ENCODE measurements around the gene CCDC28B. TPM values are rescaled to one million over a fixed set of nuclear protein-coding genes. Genes with fewer than 3 reads are reported as not detected.

Gene CCDC28B
- total RNA-seq, 4 donors from 2014 or later = 0.72 to 3.5 (median 2.0) TPM

- Histone ChIP-seq H3K9me3 (no peaks in the 10 kb centered on the region), H3K4me3 (no peak overlapping the region), H3K27ac (no peak overlapping the region), H3K27me3 (no peaks in the 10 kb centered on the region), H3K36me3 (peaks cover 79% of the 10 kb centered on the region), H3K4me1 (peaks cover 15% of the 10 kb centered on the region)
- no peak for TF ChIP-seq POLR2AphosphoS5 (IDR thresholded peaks at IDR 0.05)
- no peak for TF ChIP-seq EP300 (IDR thresholded peaks at IDR 0.05)
- no peak for TF ChIP-seq POLR2A (IDR thresholded peaks at IDR 0.05)
- TF ChIP-seq, protein P1, sequence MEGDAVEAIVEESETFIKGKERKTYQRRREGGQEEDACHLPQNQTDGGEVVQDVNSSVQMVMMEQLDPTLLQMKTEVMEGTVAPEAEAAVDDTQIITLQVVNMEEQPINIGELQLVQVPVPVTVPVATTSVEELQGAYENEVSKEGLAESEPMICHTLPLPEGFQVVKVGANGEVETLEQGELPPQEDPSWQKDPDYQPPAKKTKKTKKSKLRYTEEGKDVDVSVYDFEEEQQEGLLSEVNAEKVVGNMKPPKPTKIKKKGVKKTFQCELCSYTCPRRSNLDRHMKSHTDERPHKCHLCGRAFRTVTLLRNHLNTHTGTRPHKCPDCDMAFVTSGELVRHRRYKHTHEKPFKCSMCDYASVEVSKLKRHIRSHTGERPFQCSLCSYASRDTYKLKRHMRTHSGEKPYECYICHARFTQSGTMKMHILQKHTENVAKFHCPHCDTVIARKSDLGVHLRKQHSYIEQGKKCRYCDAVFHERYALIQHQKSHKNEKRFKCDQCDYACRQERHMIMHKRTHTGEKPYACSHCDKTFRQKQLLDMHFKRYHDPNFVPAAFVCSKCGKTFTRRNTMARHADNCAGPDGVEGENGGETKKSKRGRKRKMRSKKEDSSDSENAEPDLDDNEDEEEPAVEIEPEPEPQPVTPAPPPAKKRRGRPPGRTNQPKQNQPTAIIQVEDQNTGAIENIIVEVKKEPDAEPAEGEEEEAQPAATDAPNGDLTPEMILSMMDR (IDR thresholded peaks at IDR 0.05) = no peak
- no peak for DNase-seq (ENCODE audit: low spot score in 2 of 2)
- 91% methylated on average over 6 of the region's 6 CpGs for WGBS
Observed at GRCh38 chr1:32194984-32195383, 5.4 kb upstream of the CCDC28B start.

GRCh38 chr1:32195531-32195930 lies 4.9 kb upstream of the CCDC28B start:
- TF ChIP-seq EP300 (IDR thresholded peaks at IDR 0.05) (no peak), POLR2A (IDR thresholded peaks at IDR 0.05) (no peak), POLR2AphosphoS5 (IDR thresholded peaks at IDR 0.05) (no peak)
- TF ChIP-seq, protein P1 (IDR thresholded peaks at IDR 0.05) = no peak
- Histone ChIP-seq H3K27me3 (no peaks in the 10 kb centered on the region), H3K27ac (no peak overlapping the region), H3K36me3 (peaks cover 74% of the 10 kb centered on the region), H3K9me3 (no peaks in the 10 kb centered on the region), H3K4me3 (no peak overlapping the region), H3K4me1 (peaks cover 18% of the 10 kb centered on the region)
- 80% methylated on average over 3 of the region's 3 CpGs for WGBS
- DNase-seq (ENCODE audit: low spot score in 2 of 2) = no peak

DNA sequence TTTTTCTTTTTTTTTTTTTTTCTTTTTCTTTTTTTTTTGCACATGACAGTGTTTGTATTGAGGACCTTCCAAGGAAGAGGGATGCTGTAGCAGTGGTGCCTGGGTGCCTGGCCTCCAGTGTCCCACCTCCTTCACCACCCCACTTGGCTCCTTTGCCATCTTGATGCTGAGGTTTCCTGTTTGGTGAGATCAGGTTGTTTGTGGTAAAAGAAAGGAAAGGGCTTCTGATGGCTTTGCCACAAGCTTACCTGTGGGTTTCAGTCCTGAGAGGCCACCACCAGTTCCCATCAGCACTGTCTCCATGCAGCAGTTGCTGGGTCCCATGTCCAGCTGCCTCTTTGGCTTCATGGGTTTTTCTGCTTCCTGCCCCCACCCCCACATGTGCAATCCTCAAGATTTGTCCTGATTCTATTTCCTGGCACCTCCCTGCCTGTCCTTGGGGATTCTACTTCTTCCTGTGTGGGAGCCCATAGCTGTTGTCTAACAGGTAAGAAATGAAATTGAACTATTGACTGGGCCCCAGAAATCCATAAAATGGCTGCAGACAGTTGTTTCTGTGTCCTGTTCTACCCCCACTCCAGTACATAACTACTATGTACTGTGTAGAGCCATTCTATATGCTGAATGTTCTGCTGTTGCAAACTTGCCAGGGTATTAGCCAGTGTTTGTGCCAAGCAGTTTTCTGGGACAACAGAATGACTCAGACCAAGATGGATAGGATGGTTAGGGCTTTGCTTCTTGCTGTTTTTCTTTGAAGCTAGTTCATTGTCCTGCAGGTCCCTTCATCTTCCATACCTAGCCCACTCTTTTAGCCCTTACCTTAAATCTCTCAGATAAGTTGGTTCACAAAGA lies 4.2 kb upstream of the CCDC28B start:
- TF ChIP-seq POLR2AphosphoS5 (IDR thresholded peaks at IDR 0.05) (no peak), EP300 (IDR thresholded peaks at IDR 0.05) (no peak), POLR2A (IDR thresholded peaks at IDR 0.05) (no peak)
- TF ChIP-seq, protein P1 (IDR thresholded peaks at IDR 0.05) = no peak
- Histone ChIP-seq H3K9me3 (no peaks in the 10 kb centered on the region), H3K36me3 (peaks cover 67% of the 10 kb centered on the region)

DNA sequence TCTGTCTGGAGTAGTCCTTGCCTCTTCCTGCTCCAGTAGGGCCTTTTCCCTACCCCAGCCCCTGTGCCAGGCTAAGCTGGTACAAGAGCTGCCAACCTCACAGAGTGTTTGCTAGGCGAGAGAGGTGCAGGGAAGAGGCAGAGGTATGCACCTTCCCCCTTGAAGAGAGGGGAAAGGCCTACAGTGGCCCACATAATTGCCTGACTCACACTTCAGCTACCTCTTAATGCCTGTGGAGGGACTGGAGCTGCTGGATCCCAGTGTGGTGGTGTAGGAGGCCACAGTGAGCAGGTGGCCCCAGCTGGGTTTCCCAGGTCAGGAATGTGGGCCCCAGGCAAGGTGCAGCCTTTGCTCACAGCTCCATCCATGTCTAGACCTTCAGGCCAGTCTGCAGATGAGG lies 3.3 kb upstream of the CCDC28B start:
- no peak for TF ChIP-seq EP300 (IDR thresholded peaks at IDR 0.05)
- no peak for TF ChIP-seq POLR2AphosphoS5 (IDR thresholded peaks at IDR 0.05)
- TF ChIP-seq POLR2A (IDR thresholded peaks at IDR 0.05) = no peak
- TF ChIP-seq, protein P1 (IDR thresholded peaks at IDR 0.05) = no peak
- Histone ChIP-seq H3K27ac (no peak overlapping the region), H3K9me3 (no peaks in the 10 kb centered on the region), H3K36me3 (peaks cover 58% of the 10 kb centered on the region), H3K27me3 (no peaks in the 10 kb centered on the region), H3K4me1 (peaks cover 33% of the 10 kb centered on the region), H3K4me3 (no peak overlapping the region)
- no peak for DNase-seq (ENCODE audit: low spot score in 2 of 2)
- WGBS = 88% methylated on average over 1 of the region's 1 CpG

More for the DNA sequence above, 4.2 kb upstream of the CCDC28B start:
- no peak for DNase-seq (ENCODE audit: low spot score in 2 of 2)
- Histone ChIP-seq H3K4me1 (peaks cover 24% of the 10 kb centered on the region), H3K27ac (no peak overlapping the region), H3K27me3 (no peaks in the 10 kb centered on the region), H3K4me3 (no peak overlapping the region)

- WGBS = 67% methylated on average over 6 of the region's 6 CpGs
- Histone ChIP-seq H3K36me3 (peaks cover 51% of the 10 kb centered on the region), H3K4me1 (peaks cover 37% of the 10 kb centered on the region), H3K9me3 (no peaks in the 10 kb centered on the region), H3K4me3 (no peak overlapping the region), H3K27ac (no peak overlapping the region), H3K27me3 (no peaks in the 10 kb centered on the region)
- TF ChIP-seq, protein P1 (IDR thresholded peaks at IDR 0.05) = no peak
- TF ChIP-seq EP300 (IDR thresholded peaks at IDR 0.05) (no peak), POLR2A (IDR thresholded peaks at IDR 0.05) (no peak), POLR2AphosphoS5 (IDR thresholded peaks at IDR 0.05) (no peak)
- no peak for DNase-seq (ENCODE audit: low spot score in 2 of 2)
Observed at GRCh38 chr1:32197837-32198236, 2.6 kb upstream of the CCDC28B start.
